WERI-Rb-1 (cell line): ENCODE measurements around the gene CYP26A1.

Source experiments
- DNase-seq: peaks from one replicate; pipeline ENCODE4 v3.0.0-alpha.2; 2020
- H3K27ac ChIP-seq: fragments of 250-450 bp; sonication (Bioruptor Pico); 2 replicates; pipeline ENCODE4 v1.5.1; 2020; ENCODE audit warnings: mild to moderate bottlenecking, moderate library complexity
- H3K27me3 ChIP-seq: fragments of 250-450 bp; sonication (Bioruptor Pico); 2 replicates; pipeline ENCODE4 v1.5.1; 2021; ENCODE audit warnings: mild to moderate bottlenecking, low read depth, moderate library complexity; ENCODE audit not compliant: insufficient read depth, severe bottlenecking
- H3K36me3 ChIP-seq: fragments of 250-450 bp; sonication (Bioruptor Pico); 2 replicates; pipeline ENCODE4 v1.5.1; 2020; ENCODE audit warnings: mild to moderate bottlenecking, moderate library complexity
- H3K4me3 ChIP-seq: 2 replicates; pipeline ENCODE4 v1.5.1; 2011; ENCODE audit warnings: low read depth, mild to moderate bottlenecking, control low read depth, low read length
- H3K9me3 ChIP-seq: fragments of 250-450 bp; sonication (Bioruptor Pico); 2 replicates; pipeline ENCODE4 v1.5.1; 2021; ENCODE audit warnings: mild to moderate bottlenecking, moderate library complexity; ENCODE audit not compliant: severe bottlenecking
- TF ChIP-seq, protein P1 (sequence below): IDR thresholded peaks from 2 replicates; pipeline ENCODE4 v1.5.1; 2011; ENCODE audit warnings: low read depth, mild to moderate bottlenecking, control low read depth, inconsistent platforms, low read length

CYP26A1 gene

DNA sequence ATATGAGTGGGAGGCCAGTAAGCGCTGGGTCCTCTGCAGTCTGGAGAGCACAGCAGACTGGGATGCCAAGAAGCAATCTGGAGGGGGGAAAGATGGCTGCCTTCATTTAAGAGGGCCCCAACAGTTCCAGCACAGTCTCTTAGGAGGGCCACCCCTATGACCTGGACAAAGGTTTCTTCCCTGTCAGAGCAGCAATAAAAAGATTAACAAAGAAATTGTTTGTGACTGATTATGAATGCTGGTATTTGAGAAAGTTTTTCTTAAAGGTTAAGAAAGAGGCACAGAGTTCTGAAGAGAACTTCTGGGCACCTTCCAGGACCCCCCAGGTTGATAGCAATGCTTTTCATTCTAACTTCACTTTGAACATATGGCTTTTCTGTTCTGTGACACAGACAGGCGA, 52.3 kb downstream of the CYP26A1 start:
- no peak overlapping the region for H3K27ac ChIP-seq
- no peak overlapping the region for H3K4me3 ChIP-seq
- H3K27me3 ChIP-seq = no peaks in the 10 kb centered on the region
- H3K9me3 ChIP-seq = peaks cover 11% of the 10 kb centered on the region
- no peaks in the 10 kb centered on the region for H3K36me3 ChIP-seq
- no peak for DNase-seq
- TF ChIP-seq, protein P1, sequence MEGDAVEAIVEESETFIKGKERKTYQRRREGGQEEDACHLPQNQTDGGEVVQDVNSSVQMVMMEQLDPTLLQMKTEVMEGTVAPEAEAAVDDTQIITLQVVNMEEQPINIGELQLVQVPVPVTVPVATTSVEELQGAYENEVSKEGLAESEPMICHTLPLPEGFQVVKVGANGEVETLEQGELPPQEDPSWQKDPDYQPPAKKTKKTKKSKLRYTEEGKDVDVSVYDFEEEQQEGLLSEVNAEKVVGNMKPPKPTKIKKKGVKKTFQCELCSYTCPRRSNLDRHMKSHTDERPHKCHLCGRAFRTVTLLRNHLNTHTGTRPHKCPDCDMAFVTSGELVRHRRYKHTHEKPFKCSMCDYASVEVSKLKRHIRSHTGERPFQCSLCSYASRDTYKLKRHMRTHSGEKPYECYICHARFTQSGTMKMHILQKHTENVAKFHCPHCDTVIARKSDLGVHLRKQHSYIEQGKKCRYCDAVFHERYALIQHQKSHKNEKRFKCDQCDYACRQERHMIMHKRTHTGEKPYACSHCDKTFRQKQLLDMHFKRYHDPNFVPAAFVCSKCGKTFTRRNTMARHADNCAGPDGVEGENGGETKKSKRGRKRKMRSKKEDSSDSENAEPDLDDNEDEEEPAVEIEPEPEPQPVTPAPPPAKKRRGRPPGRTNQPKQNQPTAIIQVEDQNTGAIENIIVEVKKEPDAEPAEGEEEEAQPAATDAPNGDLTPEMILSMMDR = no peak

DNA sequence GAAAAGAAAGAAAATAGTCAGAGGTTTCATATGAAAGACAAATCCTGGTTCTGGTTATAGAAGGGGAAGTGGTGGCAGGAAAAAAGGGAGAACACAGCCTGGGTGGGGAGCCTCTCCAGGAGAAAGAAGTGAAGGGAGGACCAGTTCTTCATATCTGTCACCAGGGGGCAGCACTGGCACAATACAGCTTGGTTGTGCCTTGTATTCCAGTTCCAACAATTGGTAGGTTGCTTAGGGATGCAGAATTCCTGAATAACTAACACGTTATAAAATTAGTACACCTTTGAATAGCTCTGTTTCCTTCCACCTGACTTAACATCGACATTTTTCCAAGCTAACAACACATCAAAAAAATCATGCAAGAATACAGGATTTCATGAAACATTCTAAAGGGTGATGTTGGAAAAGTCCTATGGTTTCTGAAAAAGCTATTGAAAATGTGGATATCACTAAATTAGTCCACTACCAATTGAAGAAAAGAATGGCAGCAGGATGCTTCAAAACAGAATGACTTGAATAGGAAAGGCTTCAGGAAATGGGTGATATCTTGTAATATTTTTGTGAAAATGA, 52.9 kb downstream of the CYP26A1 start:
- TF ChIP-seq, protein P1 = peak; percentile 74
- Histone ChIP-seq H3K27me3 (no peaks in the 10 kb centered on the region), H3K27ac (no peak overlapping the region), H3K9me3 (peaks cover 11% of the 10 kb centered on the region), H3K4me3 (no peak overlapping the region), H3K36me3 (no peaks in the 10 kb centered on the region)
- no peak for DNase-seq
